Heart left ventricle (tissue), 16 donors: Measurements from ENCODE around the gene ESPNL. TPM values are rescaled to one million over a fixed set of nuclear protein-coding genes. Genes with fewer than 3 reads are reported as not detected.
"Not testable (repeated sequence)": the region's sequence is repeated elsewhere in the genome, so short reads cannot be mapped to it uniquely, and the experiment has no call there.

Experiments used
- ATAC-seq, 4 donors: fragments of 200-7000 bp; cut with Tn5 transposase; one replicate each; pipeline ENCODE4 v1.9.1; 2020 to 2022; ENCODE audit warnings: moderate library complexity in 4 of 4, mild to moderate bottlenecking in 3 of 4, moderate number of reproducible peaks in 1 of 4
- DNase-seq, 5 donors: peaks; one replicate each; pipeline ENCODE4 v3.0.0-alpha.2; 2020
- H3K27ac ChIP-seq, 12 donors: fragments of 200-600 bp; sonication (generic) in 4 of 12; one replicate each; pipeline versions ENCODE4 v1.5.0 to v1.8.0; 2016 to 2022; ENCODE audit warnings: mild to moderate bottlenecking in 2 of 12
- H3K27me3 ChIP-seq, 9 donors: fragments of 200-600 bp; sonication (generic) in 2 of 9; one replicate each; pipeline versions ENCODE4 v1.5.1 to v1.8.0; 2016 to 2022; ENCODE audit warnings: mild to moderate bottlenecking in 3 of 9
- H3K36me3 ChIP-seq, 9 donors: fragments of 200-600 bp; sonication (generic) in 2 of 9; one replicate each; pipeline versions ENCODE4 v1.5.0 to v1.8.0; 2018 to 2022; ENCODE audit warnings: mild to moderate bottlenecking in 2 of 9
- H3K4me1 ChIP-seq, 12 donors: fragments of 200-600 bp; sonication (generic) in 4 of 12; one replicate each; pipeline versions ENCODE4 v1.5.0 to v1.8.0; 2016 to 2022; ENCODE audit warnings: mild to moderate bottlenecking in 3 of 12
- H3K4me3 ChIP-seq, 12 donors: fragments of 200-600 bp; sonication (generic) in 4 of 12; one replicate each; pipeline versions ENCODE4 v1.5.0 to v1.8.0; 2017 to 2022; ENCODE audit warnings: mild to moderate bottlenecking in 9 of 12, moderate library complexity in 4 of 12
- H3K9me3 ChIP-seq, 12 donors: fragments of 200-600 bp; sonication (generic) in 4 of 12; one replicate each; pipeline versions ENCODE4 v1.5.0 to v1.8.0; 2016 to 2022; ENCODE audit warnings: mild to moderate bottlenecking in 1 of 12
- POLR2A ChIP-seq, 2 donors: fragments of 450-650 bp; IDR thresholded peaks; one replicate each; pipeline ENCODE4 v1.6.1; 2017; ENCODE audit warnings: antibody characterized with exemption in 2 of 2, mild to moderate bottlenecking in 2 of 2, moderate library complexity in 2 of 2
- WGBS, 4 donors: extraction: QIAGEN DNeasy Blood & Tissue Kit in 2 of 4; methylation state at CpG; one replicate each; pipeline versions ENCODE4 v1.1.5 to v1.1.7; 2013 to 2018; 5-methylcytosine and 5-hydroxymethylcytosine counted together
- intact Hi-C, 10 donors: fragments of 100-400 bp; cut with DNase I; formaldehyde crosslinking; loops; one replicate each; pipeline versions ENCODE4 v1.11.1 to v1.14.2; 2022
- polyA plus RNA-seq, 2 donors: library from polyadenylated mRNA; stranded (reverse); fragments of 200-250 nt; gene quantifications; one replicate each; pipeline ENCODE4 v1.2.3, GENCODE V29; 2013
- total RNA-seq, 9 donors: library from RNA; depleted of rRNA in 2 of 9; stranded (reverse); fragments of >200 nt in 2 of 9; fragmentation: NEBNext Ultra II Directional in 3 of 9; extraction: Animal tissue kit (Norgen Biotek cat#: 25700) in 3 of 9; gene quantifications; one replicate each; pipeline versions ENCODE4 v1.1.0 to v1.2.4, GENCODE V29; 2016 to 2023
- TF ChIP-seq, protein P1 (sequence below), 12 donors: fragments of 200-600 bp; sonication (generic) in 4 of 12; IDR thresholded peaks; one replicate each; pipeline versions ENCODE4 v1.5.0 to v1.8.0; 2018 to 2022; ENCODE audit warnings: antibody characterized with exemption in 12 of 12, mild to moderate bottlenecking in 5 of 12
- donor health status: ischemic (EF 13 %, LVEDD 7.1; RV severe dilation, severe dysfunction).
- donor health status: healthy with polysubstance abuse.
- donor health status: DM: no; HTN: yes; CAD: no.
- donor health status: DM: no; HTN: no; CAD: no.
- donor health status: ischemic (EF 25% LVEDD 6.9; RV normal size, moderate dysfunction).
- donor health status: ischemic (EF 25% LVEDD 5.7; RV mildly dilated, moderate dysfunction).
- donor health status: healthy.
- donor health status: DM: yes; HTN: yes; CAD: no.
- donor health status: ischemic (EF 35%, LVEDD 5.7; RV mildly dilated, moderate dysfunction).
- donor health status: nonischemic (EF 11% LVEDD 7.7; RV severe dilation, severe dysfunction).
- donor health status: DM: yes; HTN: yes; CAD: no.
- donor health status: PGD.
- donor health status: ischemic (EF 29% LVEDD 5.4; RV normal size, mild dysfunction).
- donor health status: nonischemic (EF 23%, LVEDD 6.1; RV moderate dilation, normal function).

ESPNL gene
- total and polyA plus RNA-seq, 11 donors = 0.05 to 1.2 (median 0.27) TPM; not detected in 2

DNA sequence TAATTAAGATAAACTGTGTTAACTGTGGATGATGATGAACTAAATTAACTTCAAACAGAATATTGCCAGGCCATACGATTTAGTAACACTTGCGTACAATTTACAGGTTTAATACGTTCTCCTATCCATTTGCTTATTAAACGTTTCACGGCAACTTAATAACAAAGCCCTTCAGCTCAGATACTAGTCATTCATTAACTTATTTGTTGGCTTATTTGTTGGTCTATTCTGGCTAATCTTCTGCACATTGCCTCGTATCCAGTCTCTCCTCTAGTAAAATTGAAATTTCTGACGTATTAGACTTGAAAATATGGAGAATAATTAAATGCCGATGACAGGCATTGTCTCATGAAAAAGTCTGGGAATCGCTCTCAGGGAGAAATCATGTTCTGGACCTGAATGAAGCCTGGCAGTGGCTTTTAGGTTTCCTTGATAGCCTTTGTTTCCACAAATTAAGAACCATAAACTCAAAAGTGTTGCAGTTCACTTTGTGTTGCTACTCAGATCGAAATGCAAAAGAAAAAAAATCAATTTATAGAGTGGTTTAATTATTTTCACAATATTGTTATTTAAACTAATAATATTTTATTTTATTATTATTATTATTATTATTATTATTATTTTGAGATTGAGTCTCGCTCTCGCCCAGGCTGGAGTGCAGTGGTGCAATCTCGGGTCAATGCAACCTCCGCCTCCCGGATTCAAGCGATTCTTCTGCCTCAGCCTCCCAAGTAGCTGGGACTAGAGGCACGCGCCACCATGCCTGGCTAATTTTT, 34.9 kb upstream of the ESPNL start:
- intact Hi-C loops = loop anchor here in 2 of 10 donors (10.0 kb wide), 2 partner anchors 100 to 220 kb away; partner anchors contain the start of genes PER2 (in 1 of the 2) and UBE2F (in 1 of the 2)
- H3K9me3 ChIP-seq = no peaks in the 10 kb centered on the region
- no peak overlapping the region for H3K27ac ChIP-seq
- no peak overlapping the region for H3K4me3 ChIP-seq
- WGBS, 4 donors = 86 to 89% (median 87%) methylated on average over 18 of the region's 18 CpGs
- ATAC-seq (no peak), DNase-seq (no peak)
- H3K27me3 ChIP-seq = no peaks in the 10 kb centered on the region
- H3K4me1 ChIP-seq = peaks cover 0 to 11% (median 7%) of the 10 kb centered on the region in 12 donors
- TF ChIP-seq POLR2A (IDR thresholded peaks at IDR 0.05) = no peak
- TF ChIP-seq, protein P1, sequence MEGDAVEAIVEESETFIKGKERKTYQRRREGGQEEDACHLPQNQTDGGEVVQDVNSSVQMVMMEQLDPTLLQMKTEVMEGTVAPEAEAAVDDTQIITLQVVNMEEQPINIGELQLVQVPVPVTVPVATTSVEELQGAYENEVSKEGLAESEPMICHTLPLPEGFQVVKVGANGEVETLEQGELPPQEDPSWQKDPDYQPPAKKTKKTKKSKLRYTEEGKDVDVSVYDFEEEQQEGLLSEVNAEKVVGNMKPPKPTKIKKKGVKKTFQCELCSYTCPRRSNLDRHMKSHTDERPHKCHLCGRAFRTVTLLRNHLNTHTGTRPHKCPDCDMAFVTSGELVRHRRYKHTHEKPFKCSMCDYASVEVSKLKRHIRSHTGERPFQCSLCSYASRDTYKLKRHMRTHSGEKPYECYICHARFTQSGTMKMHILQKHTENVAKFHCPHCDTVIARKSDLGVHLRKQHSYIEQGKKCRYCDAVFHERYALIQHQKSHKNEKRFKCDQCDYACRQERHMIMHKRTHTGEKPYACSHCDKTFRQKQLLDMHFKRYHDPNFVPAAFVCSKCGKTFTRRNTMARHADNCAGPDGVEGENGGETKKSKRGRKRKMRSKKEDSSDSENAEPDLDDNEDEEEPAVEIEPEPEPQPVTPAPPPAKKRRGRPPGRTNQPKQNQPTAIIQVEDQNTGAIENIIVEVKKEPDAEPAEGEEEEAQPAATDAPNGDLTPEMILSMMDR (IDR thresholded peaks at IDR 0.05) = no peak
- H3K36me3 ChIP-seq = peaks cover 0 to 59% (median 45%) of the 10 kb centered on the region in 9 donors

DNA sequence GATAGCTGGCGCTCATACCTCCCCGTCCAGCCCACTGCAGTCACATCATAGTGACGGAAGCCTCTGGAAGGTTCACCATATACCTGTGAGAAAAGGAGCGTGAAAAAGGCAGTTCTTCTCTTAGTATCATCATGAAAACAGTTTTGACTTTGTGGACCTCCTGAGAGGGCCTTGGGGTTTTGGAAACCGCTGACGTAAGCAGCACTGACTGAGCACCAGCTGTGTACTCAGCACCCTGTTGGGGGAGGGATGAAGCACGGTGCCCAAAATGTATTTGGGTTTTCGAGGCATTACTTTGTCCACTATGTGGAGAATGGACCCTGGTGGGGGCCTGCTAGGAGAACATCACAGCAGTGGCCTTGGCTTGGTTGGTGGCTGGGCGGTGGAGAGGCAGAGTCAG, 33.9 kb upstream of the ESPNL start:
- DNase-seq (no peak), ATAC-seq (no peak)
- H3K36me3 ChIP-seq = peaks cover 0 to 66% (median 54%) of the 10 kb centered on the region in 9 donors
- TF ChIP-seq, protein P1 (IDR thresholded peaks at IDR 0.05) = no peak
- TF ChIP-seq POLR2A (IDR thresholded peaks at IDR 0.05) = no peak
- no peaks in the 10 kb centered on the region for H3K27me3 ChIP-seq
- H3K9me3 ChIP-seq = no peaks in the 10 kb centered on the region
- intact Hi-C loops = loop anchor here in 2 of 10 donors (10.0 kb wide), 2 partner anchors 101 to 219 kb away; partner anchors contain the start of genes PER2 (in 1 of the 2) and UBE2F (in 1 of the 2)
- H3K27ac ChIP-seq = no peak overlapping the region
- 88 to 92% (median 89%) methylated on average over 9 of the region's 9 CpGs for WGBS, 4 donors
- no peak overlapping the region for H3K4me3 ChIP-seq
- H3K4me1 ChIP-seq = peaks cover 0 to 11% (median 7%) of the 10 kb centered on the region in 12 donors

DNA sequence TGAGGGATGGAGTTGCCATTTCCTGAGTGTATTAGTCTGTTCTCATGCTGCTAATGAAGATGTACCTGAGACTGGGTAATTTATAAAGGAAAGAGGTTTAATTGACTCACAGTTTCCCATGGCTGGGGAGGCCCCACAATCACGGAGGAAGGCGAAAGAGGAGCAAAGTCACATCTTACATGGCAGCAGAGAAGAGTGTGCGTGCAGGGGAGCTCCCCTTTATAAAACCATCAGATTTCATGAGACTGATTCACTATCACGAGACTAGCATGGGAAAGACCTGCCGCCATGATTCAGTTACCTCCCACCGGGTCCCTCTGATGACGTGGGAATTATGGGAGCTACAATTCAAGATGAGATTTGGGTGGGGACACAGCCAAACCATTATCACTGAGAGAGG, 33.4 kb upstream of the ESPNL start:
- not testable (repeated sequence) for H3K4me1 ChIP-seq, H3K27ac ChIP-seq, ATAC-seq, H3K9me3 ChIP-seq, DNase-seq, H3K27me3 ChIP-seq, H3K4me3 ChIP-seq
- intact Hi-C loops = loop anchor here in 2 of 10 donors (10.0 kb wide), 2 partner anchors 102 to 218 kb away; partner anchors contain the start of genes PER2 (in 1 of the 2) and UBE2F (in 1 of the 2)
- peaks cover 0 to 71% (median 58%) of the 10 kb centered on the region in 9 donors for H3K36me3 ChIP-seq
- 95 to 97% (median 96%) methylated on average over 7 of the region's 7 CpGs for WGBS, 4 donors

DNA sequence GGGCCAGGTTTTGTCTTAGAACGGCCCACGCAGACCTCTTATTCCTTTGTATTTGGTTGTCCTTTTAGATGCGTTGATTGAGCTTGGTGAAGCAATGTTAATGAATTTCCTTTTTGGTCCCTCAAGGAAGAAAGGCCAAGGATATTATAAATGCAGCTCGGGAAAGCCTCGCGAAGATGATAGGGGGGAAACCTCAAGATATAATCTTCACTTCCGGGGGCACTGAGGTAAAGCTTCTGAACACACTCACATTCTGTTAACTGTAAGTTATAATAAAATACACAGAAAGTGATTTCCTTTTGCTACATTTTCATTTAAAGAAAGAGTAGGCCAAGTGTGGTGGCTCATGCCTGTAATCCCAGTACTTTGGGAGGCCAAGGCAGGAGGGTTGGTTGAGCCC, 32.2 kb upstream of the ESPNL start:
- Histone ChIP-seq H3K9me3 (peaks cover 0 to 13% (median 0%) of the 10 kb centered on the region in 12 donors), H3K27ac (no peak overlapping the region), H3K36me3 (peaks cover 0 to 77% (median 64%) of the 10 kb centered on the region in 9 donors), H3K27me3 (no peaks in the 10 kb centered on the region), H3K4me1 (peaks cover 0 to 3% (median 0%) of the 10 kb centered on the region in 12 donors), H3K4me3 (no peak overlapping the region)
- WGBS, 4 donors = 92 to 95% (median 93%) methylated on average over 7 of the region's 7 CpGs
- TF ChIP-seq, protein P1 (IDR thresholded peaks at IDR 0.05) = no peak
- no peak for TF ChIP-seq POLR2A (IDR thresholded peaks at IDR 0.05)
- no peak for DNase-seq
- ATAC-seq = no peak
- intact Hi-C loops = loop anchor here in 2 of 10 donors (10.0 kb wide), 2 partner anchors 103 to 217 kb away; partner anchors contain the start of genes PER2 (in 1 of the 2) and UBE2F (in 1 of the 2)
